Measurements from ENCODE around the gene WDPCP. TPM values are rescaled to one million over a fixed set of nuclear protein-coding genes. Genes with fewer than 3 reads are reported as not detected.

WDPCP gene
- total and polyA plus RNA-seq, 2 experiments from 2014 or later: 8.8 to 20.4 TPM

GRCh38 chr2:63406641-63407040, 181.6 kb downstream of the WDPCP start (continued):
- TF ChIP-seq ETS1 (IDR thresholded peaks at IDR 0.05) (no peak), JUNB (IDR thresholded peaks at IDR 0.05; ENCODE audit: unreplicated experiment) (no peak), EZH2 (IDR thresholded peaks at IDR 0.05; ENCODE audit: low read depth, unreplicated experiment) (no peak), REST (IDR thresholded peaks at IDR 0.05; ENCODE audit: unreplicated experiment) (no peak), POLR2AphosphoS5 (IDR thresholded peaks at IDR 0.05; ENCODE audit: low read depth) (no peak), CTCF (conservative IDR thresholded peaks at IDR 0.05; ENCODE audit: low read depth in 2 of 2) (no peak), STAT1 (IDR thresholded peaks at IDR 0.05; ENCODE audit: unreplicated experiment) (no peak), ZNF331 (CRISPR knock-in tag; IDR thresholded peaks at IDR 0.05; ENCODE audit: low read depth) (no peak), EZH2phosphoT487 (IDR thresholded peaks at IDR 0.05; ENCODE audit: unreplicated experiment) (no peak)

GRCh38 chr2:63403820-63404219, 184.5 kb downstream of the WDPCP start:
- H3K27ac ChIP-seq (ENCODE audit: low read depth): no peak overlapping the region
- H3K4me1 ChIP-seq (ENCODE audit: insufficient read depth): peaks cover 16% of the 10 kb centered on the region
- Mint-ChIP-seq H3K27me3 (ENCODE audit: insufficient read depth, low read depth, poor library complexity) (peaks cover 3% of the 10 kb centered on the region), H3K4me1 (peaks cover 21% of the 10 kb centered on the region), H3K4me3 (no peak overlapping the region), H3K9me3 (peaks cover 11% of the 10 kb centered on the region), H3K27ac (no peak overlapping the region), H3K36me3 (ENCODE audit: low read depth) (peaks cover 34% of the 10 kb centered on the region)
- H3F3A ChIP-seq (replicated peaks; ENCODE audit: low read depth): no peaks in the 10 kb centered on the region
- no peak overlapping the region for H3K4me2 ChIP-seq
- no peak overlapping the region for H2AFZ ChIP-seq
- no peak overlapping the region for H3K4me3 ChIP-seq
- H4K20me1 ChIP-seq (replicated peaks; ENCODE audit: insufficient read depth): no peaks in the 10 kb centered on the region
- H3K79me2 ChIP-seq (replicated peaks; ENCODE audit: insufficient read depth): no peaks in the 10 kb centered on the region
- H3K9me2 ChIP-seq (ENCODE audit: insufficient read depth): no peaks in the 10 kb centered on the region
- DNase-seq (ENCODE audit: low spot score): no peak
- no peaks in the 10 kb centered on the region for H3K36me3 ChIP-seq (ENCODE audit: insufficient read depth)
- no peak for ATAC-seq
- no peaks in the 10 kb centered on the region for H3K27me3 ChIP-seq (ENCODE audit: insufficient read depth)
- TF ChIP-seq CTCF (conservative IDR thresholded peaks at IDR 0.05; ENCODE audit: low read depth in 2 of 2) (no peak), JUNB (IDR thresholded peaks at IDR 0.05; ENCODE audit: unreplicated experiment) (no peak), ZNF462 (CRISPR knock-in tag; IDR thresholded peaks at IDR 0.05) (no peak), ZNF331 (CRISPR knock-in tag; IDR thresholded peaks at IDR 0.05; ENCODE audit: low read depth) (no peak), EZH2phosphoT487 (IDR thresholded peaks at IDR 0.05; ENCODE audit: unreplicated experiment) (no peak)
